Measurements from ENCODE around the gene STXBP5. TPM values are rescaled to one million over a fixed set of nuclear protein-coding genes. Genes with fewer than 3 reads are reported as not detected.

The STXBP5 gene
- total RNA-seq, 1 experiment from 2014 or later, result 11.6 TPM

DNA sequence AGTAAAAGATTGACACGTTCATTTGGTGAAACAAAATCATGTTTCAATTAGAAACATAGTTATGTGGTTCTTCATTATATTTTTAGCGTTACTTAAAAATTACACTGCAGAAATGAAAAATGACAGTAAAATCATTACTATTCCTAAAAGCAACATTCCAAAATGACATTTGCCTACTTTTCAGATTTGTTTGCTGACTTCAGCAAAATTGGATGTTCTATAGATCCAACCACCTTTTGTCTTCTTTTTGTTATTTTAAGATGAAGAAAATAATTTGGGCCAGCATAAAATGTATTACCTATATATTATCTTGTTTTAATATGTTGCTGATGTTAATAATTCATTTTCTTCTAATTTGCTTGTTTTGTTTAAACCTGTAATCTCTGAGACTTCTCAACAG is 30.5 kb downstream of the STXBP5 start:
- Histone ChIP-seq H3K4ac (ENCODE audit: low read depth, low read length) (no peak overlapping the region), H3K23ac (ENCODE audit: insufficient read length, low read depth, low read length) (no peak overlapping the region), H2AK5ac (ENCODE audit: insufficient read length, low read length) (no peak overlapping the region), H3K9ac (ENCODE audit: extremely low read depth, insufficient read length, low read length) (no peak overlapping the region), H3K79me1 (ENCODE audit: insufficient read depth, low read depth, low read length, poor library complexity, severe bottlenecking) (no peaks in the 10 kb centered on the region), H4K91ac (ENCODE audit: insufficient read length, low read depth, low read length) (no peak overlapping the region), H4K20me1 (ENCODE audit: control insufficient read depth, insufficient read depth, insufficient read length) (no peaks in the 10 kb centered on the region), H4K5ac (ENCODE audit: insufficient read length, low read depth, low read length) (no peak overlapping the region), H3T11ph (ENCODE audit: low read length) (no peak overlapping the region), H3K9me3 (ENCODE audit: control insufficient read depth, low read depth, low read length) (no peaks in the 10 kb centered on the region), H2BK15ac (ENCODE audit: low read depth, low read length) (no peak overlapping the region), H2BK12ac (ENCODE audit: insufficient read length, low read depth, low read length) (no peak overlapping the region), H3K27me3 (ENCODE audit: insufficient read depth, low read length) (no peaks in the 10 kb centered on the region), H3K27ac (ENCODE audit: insufficient read length, low read depth, low read length) (no peak overlapping the region), H2BK5ac (ENCODE audit: insufficient read length, low read length) (no peak overlapping the region), H3K4me2 (ENCODE audit: insufficient read depth, insufficient read length, low read length) (no peak overlapping the region), H3K79me2 (ENCODE audit: insufficient read depth, low read length) (no peaks in the 10 kb centered on the region), H3K4me1 (ENCODE audit: insufficient read depth, low read length) (no peaks in the 10 kb centered on the region; the same call in 1 of the 2 replicates), H3K14ac (ENCODE audit: insufficient read depth, low read length) (no peak overlapping the region), H2BK120ac (ENCODE audit: low read depth, low read length, poor library complexity, severe bottlenecking) (no peak overlapping the region), H3K18ac (ENCODE audit: insufficient read length, low read depth, low read length) (no peak overlapping the region), H3K56ac (ENCODE audit: insufficient read length, low read depth, low read length) (no peak overlapping the region), H4K8ac (replicated peaks; ENCODE audit: insufficient read length, low read depth, low read length) (no peak overlapping the region), H2BK20ac (ENCODE audit: low read depth, low read length, poor library complexity, severe bottlenecking) (no peak overlapping the region), H2AFZ (ENCODE audit: low read length) (no peak overlapping the region), H3K23me2 (ENCODE audit: insufficient read length, low read depth, low read length, poor library complexity, severe bottlenecking) (no peaks in the 10 kb centered on the region)
- no peak for DNase-seq
- H3K36me3 Mint-ChIP-seq (ENCODE audit: insufficient read depth in 1 of 3, low read depth in 3 of 3), result peaks cover 5 to 13% (median 12%) of the 10 kb centered on the region in 3 experiments
- H3K9me3 Mint-ChIP-seq, result no peaks in the 10 kb centered on the region; a peak in 1 of 5 replicates
- no peaks in the 10 kb centered on the region for H3K27me3 Mint-ChIP-seq (ENCODE audit: low read depth)
- TF ChIP-seq, protein P1, sequence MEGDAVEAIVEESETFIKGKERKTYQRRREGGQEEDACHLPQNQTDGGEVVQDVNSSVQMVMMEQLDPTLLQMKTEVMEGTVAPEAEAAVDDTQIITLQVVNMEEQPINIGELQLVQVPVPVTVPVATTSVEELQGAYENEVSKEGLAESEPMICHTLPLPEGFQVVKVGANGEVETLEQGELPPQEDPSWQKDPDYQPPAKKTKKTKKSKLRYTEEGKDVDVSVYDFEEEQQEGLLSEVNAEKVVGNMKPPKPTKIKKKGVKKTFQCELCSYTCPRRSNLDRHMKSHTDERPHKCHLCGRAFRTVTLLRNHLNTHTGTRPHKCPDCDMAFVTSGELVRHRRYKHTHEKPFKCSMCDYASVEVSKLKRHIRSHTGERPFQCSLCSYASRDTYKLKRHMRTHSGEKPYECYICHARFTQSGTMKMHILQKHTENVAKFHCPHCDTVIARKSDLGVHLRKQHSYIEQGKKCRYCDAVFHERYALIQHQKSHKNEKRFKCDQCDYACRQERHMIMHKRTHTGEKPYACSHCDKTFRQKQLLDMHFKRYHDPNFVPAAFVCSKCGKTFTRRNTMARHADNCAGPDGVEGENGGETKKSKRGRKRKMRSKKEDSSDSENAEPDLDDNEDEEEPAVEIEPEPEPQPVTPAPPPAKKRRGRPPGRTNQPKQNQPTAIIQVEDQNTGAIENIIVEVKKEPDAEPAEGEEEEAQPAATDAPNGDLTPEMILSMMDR (conservative IDR thresholded peaks at IDR 0.05), result no peak
- peaks cover 17 to 19% of the 10 kb centered on the region in 2 experiments for H3K4me1 Mint-ChIP-seq
- WGBS (ENCODE audit: extremely low coverage, insufficient read length, low lambda C conversion rate), result no CpG with 5 or more reads among the region's 2 CpGs
- H3K4me3 Mint-ChIP-seq, result no peak overlapping the region
- no peak overlapping the region for H3K27ac Mint-ChIP-seq

Measured in H9 (cell line).